ENCODE data around the gene FGFR2. TPM values are rescaled to one million over a fixed set of nuclear protein-coding genes. Genes with fewer than 3 reads are reported as not detected.

Gene FGFR2
- total RNA-seq, 2 donors from 2014 or later = 56.0 to 78.1 TPM

GRCh38 chr10:121450247-121450646, 148.0 kb downstream of the FGFR2 start:
- Histone ChIP-seq H3K4me3 (no peak overlapping the region), H3K4me1 (peaks cover 28% of the 10 kb centered on the region), H3K27ac (peak overlapping the region; percentile 12 to 70 (median 58)), H3K36me3 (replicated peaks in 1 of 2; ENCODE audit: insufficient read depth in 1 of 2, low read depth in 2 of 2) (no peaks in the 10 kb centered on the region), H3K9me3 (no peaks in the 10 kb centered on the region), H3K27me3 (no peaks in the 10 kb centered on the region)
- ATAC-seq (no peak), DNase-seq (no peak)
- TF ChIP-seq, protein P1, sequence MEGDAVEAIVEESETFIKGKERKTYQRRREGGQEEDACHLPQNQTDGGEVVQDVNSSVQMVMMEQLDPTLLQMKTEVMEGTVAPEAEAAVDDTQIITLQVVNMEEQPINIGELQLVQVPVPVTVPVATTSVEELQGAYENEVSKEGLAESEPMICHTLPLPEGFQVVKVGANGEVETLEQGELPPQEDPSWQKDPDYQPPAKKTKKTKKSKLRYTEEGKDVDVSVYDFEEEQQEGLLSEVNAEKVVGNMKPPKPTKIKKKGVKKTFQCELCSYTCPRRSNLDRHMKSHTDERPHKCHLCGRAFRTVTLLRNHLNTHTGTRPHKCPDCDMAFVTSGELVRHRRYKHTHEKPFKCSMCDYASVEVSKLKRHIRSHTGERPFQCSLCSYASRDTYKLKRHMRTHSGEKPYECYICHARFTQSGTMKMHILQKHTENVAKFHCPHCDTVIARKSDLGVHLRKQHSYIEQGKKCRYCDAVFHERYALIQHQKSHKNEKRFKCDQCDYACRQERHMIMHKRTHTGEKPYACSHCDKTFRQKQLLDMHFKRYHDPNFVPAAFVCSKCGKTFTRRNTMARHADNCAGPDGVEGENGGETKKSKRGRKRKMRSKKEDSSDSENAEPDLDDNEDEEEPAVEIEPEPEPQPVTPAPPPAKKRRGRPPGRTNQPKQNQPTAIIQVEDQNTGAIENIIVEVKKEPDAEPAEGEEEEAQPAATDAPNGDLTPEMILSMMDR (IDR thresholded peaks at IDR 0.05) = no peak
- intact Hi-C loops (cut with DNase I) = no loop called here
- 49 to 65% methylated on average over 6 of the region's 6 CpGs for WGBS, 2 donors

DNA sequence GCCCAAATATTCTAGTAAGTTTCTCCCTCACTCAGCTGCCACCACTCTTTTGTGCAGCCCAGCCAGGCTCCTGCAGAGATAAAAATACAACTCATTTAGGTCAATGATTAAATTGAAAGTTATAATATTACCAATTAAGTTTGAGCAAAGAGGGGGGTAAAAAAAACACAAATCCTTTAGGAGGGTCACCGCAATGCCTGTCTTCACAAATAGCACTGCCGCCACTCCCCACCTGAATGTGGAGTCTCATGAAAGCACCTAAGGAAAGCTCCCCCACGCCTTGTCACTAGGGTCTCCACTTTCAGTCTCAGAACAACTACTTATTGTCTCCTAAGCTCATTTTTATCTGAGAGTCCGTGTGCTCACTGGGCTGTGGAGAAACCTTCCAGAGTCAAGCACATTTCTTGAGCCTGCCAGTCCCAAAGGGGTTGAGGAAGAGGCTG, 148.7 kb downstream of the FGFR2 start:
- no peaks in the 10 kb centered on the region for H3K27me3 ChIP-seq
- ATAC-seq (peak; percentile 75), DNase-seq (peak in 3 of 4 donors; percentile 10 to 19 (median 14))
- TF ChIP-seq, protein P1 (IDR thresholded peaks at IDR 0.05) = no peak
- peak in 1 of 3 donors; percentile 11 for TF ChIP-seq POLR2A (IDR thresholded peaks at IDR 0.05)
- WGBS, 2 donors = 32 to 36% methylated on average over 4 of the region's 4 CpGs
- intact Hi-C loops (cut with DNase I) = no loop called here
- peaks cover 29% of the 10 kb centered on the region for H3K4me1 ChIP-seq
- peak overlapping the region; percentile 12 to 70 (median 58) for H3K27ac ChIP-seq
- no peak overlapping the region for H3K4me3 ChIP-seq
- H3K36me3 ChIP-seq (replicated peaks in 1 of 2; ENCODE audit: insufficient read depth in 1 of 2, low read depth in 2 of 2) = no peaks in the 10 kb centered on the region
- H3K9me3 ChIP-seq = no peaks in the 10 kb centered on the region

DNA sequence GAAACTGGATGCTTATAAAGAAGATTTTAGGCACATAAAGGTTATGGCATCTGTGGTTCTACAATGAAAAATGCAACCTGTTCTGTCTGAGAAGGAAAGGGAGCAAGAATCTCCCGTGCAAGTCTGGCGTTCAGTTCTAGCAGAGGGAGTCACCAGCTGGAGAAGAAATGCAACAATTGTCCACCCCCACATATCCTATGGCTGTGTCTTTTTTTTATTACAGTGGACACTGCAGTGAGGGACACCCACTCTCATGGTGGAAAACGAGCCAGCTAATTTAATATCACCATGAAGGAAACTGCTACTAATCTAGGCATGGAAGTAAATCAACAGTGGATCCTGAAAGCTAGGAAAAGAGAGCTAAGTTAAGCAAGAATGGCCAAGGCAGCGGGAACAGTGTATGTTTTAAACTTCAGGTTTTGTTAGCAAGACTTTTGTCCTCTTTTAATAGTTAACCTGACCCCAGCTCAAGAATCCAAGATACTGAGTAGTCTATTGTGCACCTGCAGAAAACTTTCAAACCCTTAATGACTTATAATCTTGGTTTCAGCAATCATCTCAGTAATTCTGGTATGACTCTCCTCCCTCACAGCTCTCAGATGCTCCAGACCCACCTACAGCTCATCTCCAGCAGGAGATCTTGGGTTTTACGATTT, 149.3 kb downstream of the FGFR2 start:
- H3K9me3 ChIP-seq = no peaks in the 10 kb centered on the region
- H3K4me1 ChIP-seq = peaks cover 32% of the 10 kb centered on the region
- H3K27ac ChIP-seq = peak overlapping the region; percentile 12 to 63 (median 57)
- intact Hi-C loops (cut with DNase I) = no loop called here
- no peaks in the 10 kb centered on the region for H3K36me3 ChIP-seq (replicated peaks in 1 of 2; ENCODE audit: insufficient read depth in 1 of 2, low read depth in 2 of 2)
- ATAC-seq = peak; percentile 50
- no peak for TF ChIP-seq POLR2A (IDR thresholded peaks at IDR 0.05)
- TF ChIP-seq, protein P1 (IDR thresholded peaks at IDR 0.05) = no peak
- no peak for DNase-seq
- H3K4me3 ChIP-seq = no peak overlapping the region
- H3K27me3 ChIP-seq = no peaks in the 10 kb centered on the region
- 15 to 21% methylated on average over 5 of the region's 5 CpGs for WGBS, 2 donors

- TF ChIP-seq POLR2A (IDR thresholded peaks at IDR 0.05) = no peak
- TF ChIP-seq, protein P1 (IDR thresholded peaks at IDR 0.05) = no peak
- DNase-seq (no peak), ATAC-seq (no peak)
- Histone ChIP-seq H3K9me3 (no peaks in the 10 kb centered on the region), H3K4me3 (no peak overlapping the region), H3K27me3 (no peaks in the 10 kb centered on the region), H3K4me1 (peaks cover 18% of the 10 kb centered on the region), H3K27ac (no peak overlapping the region), H3K36me3 (replicated peaks in 1 of 2; ENCODE audit: insufficient read depth in 1 of 2, low read depth in 2 of 2) (no peaks in the 10 kb centered on the region)
- intact Hi-C loops (cut with DNase I) = no loop called here
- WGBS, 2 donors = 55 to 56% methylated on average over 8 of the region's 8 CpGs
Measured at GRCh38 chr10:121444520-121445165, 153.6 kb downstream of the FGFR2 start.
